ENCODE data around the gene GSC. TPM values are rescaled to one million over a fixed set of nuclear protein-coding genes. Genes with fewer than 3 reads are reported as not detected.
"Not testable (repeated sequence)": the region's sequence is repeated elsewhere in the genome, so short reads cannot be mapped to it uniquely, and the experiment has no call there.

The GSC gene
- polyA plus RNA-seq, 1 donor, result 0.10 TPM

DNA sequence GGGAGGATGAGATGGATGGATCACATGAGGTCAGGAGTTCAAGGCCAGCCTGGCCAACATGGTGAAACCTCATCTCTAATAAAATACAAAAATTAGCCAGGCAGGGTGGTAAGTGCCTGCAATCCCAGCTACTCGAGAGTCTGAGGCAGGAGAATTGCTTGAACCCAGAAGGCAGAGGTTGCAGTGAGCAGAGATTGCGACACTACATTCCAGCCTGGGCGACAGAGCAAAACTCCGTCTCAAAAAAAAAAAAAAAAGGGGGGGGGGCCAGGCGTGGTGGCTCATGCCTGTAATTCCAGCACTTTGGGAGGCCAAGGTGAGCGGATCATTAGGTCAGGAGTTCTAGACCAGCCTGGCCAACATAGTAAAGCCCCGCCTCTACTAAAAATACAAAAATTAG, 22.8 kb downstream of the GSC start:
- not testable (repeated sequence) for H3K4me1 ChIP-seq (ENCODE audit: control insufficient read depth, insufficient read depth, low read length); DNase-seq; H3K27me3 ChIP-seq (ENCODE audit: control insufficient read depth, insufficient read depth, low read length); H3K9me3 ChIP-seq (ENCODE audit: control insufficient read depth, low read depth, low read length); H3K36me3 ChIP-seq (ENCODE audit: control insufficient read depth, insufficient read depth, low read length); H3K4me3 ChIP-seq (ENCODE audit: low read length); H3K27ac ChIP-seq (ENCODE audit: low read length)
- WGBS (ENCODE audit: insufficient coverage, low lambda C conversion rate), result no CpG with 5 or more reads among the region's 7 CpGs

DNA sequence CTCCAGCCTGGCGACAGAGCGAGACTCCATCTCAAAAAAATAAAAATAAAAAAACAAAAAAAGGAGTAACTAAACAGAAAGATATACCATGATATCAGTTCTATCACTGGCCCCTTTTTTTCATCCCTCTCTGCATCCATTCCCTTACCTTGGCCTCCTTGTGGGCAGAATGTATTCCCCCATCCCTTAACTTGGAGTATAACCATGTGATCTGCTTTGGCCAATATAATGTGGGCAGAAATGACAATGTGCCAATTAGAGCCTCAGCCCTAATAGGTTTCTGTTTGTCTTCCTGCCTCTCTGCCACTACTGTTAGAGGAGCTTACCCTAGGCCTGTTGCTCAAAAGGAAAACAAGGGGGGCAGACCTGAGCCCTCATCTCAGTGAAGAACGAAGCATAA, 23.8 kb downstream of the GSC start:
- Histone ChIP-seq H3K27ac (ENCODE audit: low read length) (no peak overlapping the region), H3K36me3 (ENCODE audit: control insufficient read depth, insufficient read depth, low read length) (no peaks in the 10 kb centered on the region), H3K27me3 (ENCODE audit: control insufficient read depth, insufficient read depth, low read length) (peaks cover 9% of the 10 kb centered on the region), H3K4me1 (ENCODE audit: control insufficient read depth, insufficient read depth, low read length) (no peaks in the 10 kb centered on the region), H3K4me3 (ENCODE audit: low read length) (no peak overlapping the region), H3K9me3 (ENCODE audit: control insufficient read depth, low read depth, low read length) (no peaks in the 10 kb centered on the region)
- WGBS (ENCODE audit: insufficient coverage, low lambda C conversion rate), result 100% methylated on average over 1 of the region's 3 CpGs
- no peak for DNase-seq

DNA sequence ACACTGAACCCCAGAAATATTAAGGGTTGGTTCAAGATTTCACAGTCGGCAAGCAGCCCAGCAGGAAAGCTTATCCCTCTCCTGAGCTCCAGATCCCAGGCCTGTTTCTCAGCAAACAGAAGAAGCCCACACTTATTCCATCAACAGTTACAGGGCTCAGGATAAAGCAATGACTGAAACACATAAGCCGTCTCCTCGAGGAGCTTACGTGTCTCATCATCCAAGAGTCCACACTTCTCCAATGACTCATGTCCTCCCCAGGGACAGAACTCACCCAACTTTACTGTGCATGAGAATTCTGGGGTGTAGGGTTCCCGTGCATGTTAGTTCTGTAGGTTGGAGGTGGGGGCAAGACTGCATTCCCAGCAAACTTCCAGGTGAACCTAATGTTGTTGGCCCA, 31.2 kb downstream of the GSC start:
- no peak for DNase-seq
- Histone ChIP-seq H3K36me3 (ENCODE audit: control insufficient read depth, insufficient read depth, low read length) (no peaks in the 10 kb centered on the region), H3K27me3 (ENCODE audit: control insufficient read depth, insufficient read depth, low read length) (no peaks in the 10 kb centered on the region), H3K4me3 (ENCODE audit: low read length) (no peak overlapping the region), H3K4me1 (ENCODE audit: control insufficient read depth, insufficient read depth, low read length) (no peaks in the 10 kb centered on the region), H3K27ac (ENCODE audit: low read length) (no peak overlapping the region), H3K9me3 (ENCODE audit: control insufficient read depth, low read depth, low read length) (no peaks in the 10 kb centered on the region)
- no CpG with 5 or more reads among the region's 5 CpGs for WGBS (ENCODE audit: insufficient coverage, low lambda C conversion rate)

DNA sequence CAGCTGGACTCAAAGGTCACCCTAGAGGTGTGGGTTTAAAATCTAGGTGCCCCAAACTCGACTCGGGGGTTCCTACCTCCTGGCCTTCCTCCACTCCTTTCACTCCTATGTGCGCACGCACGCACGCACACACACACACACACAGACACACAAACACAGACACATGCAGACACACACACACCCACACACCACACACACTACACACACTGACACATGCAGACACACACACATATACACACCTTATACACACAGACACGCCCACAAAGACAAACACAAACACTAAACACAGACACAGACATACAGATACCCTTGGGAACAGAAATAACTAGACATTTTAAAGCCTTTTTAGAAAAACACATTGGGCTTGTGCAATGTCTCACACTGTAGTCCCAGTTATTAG, 31.8 kb downstream of the GSC start:
- no CpG with 5 or more reads among the region's 7 CpGs for WGBS (ENCODE audit: insufficient coverage, low lambda C conversion rate)
- H3K4me3 ChIP-seq (ENCODE audit: low read length), result no peak overlapping the region
- no peaks in the 10 kb centered on the region for H3K4me1 ChIP-seq (ENCODE audit: control insufficient read depth, insufficient read depth, low read length)
- no peak for DNase-seq
- no peak overlapping the region for H3K27ac ChIP-seq (ENCODE audit: low read length)
- H3K36me3 ChIP-seq (ENCODE audit: control insufficient read depth, insufficient read depth, low read length), result no peaks in the 10 kb centered on the region
- H3K9me3 ChIP-seq (ENCODE audit: control insufficient read depth, low read depth, low read length), result no peaks in the 10 kb centered on the region
- H3K27me3 ChIP-seq (ENCODE audit: control insufficient read depth, insufficient read depth, low read length), result no peaks in the 10 kb centered on the region

DNA sequence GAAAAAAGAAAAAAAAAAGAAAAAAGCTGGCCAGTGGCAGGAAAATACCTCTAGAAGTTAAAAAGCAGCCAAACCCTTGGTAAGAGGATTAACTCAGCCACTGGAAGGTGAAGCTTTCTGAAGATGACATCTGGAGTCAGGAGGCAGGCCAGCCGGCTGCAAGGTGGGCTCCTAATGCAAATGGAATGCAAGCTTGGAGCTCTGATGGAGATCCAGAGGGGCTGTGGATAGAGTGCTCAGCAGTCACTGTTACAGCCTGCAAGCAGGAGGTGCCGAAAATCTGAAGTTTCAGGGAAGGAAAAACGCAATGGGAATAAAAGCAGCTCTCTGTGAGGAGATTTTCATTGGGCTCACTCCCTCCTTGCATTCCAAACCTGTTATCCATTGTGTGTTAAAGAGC, 41.0 kb downstream of the GSC start:
- DNase-seq, result no peak
- H3K9me3 ChIP-seq (ENCODE audit: control insufficient read depth, low read depth, low read length), result no peaks in the 10 kb centered on the region
- H3K4me3 ChIP-seq (ENCODE audit: low read length), result no peak overlapping the region
- no peaks in the 10 kb centered on the region for H3K36me3 ChIP-seq (ENCODE audit: control insufficient read depth, insufficient read depth, low read length)
- H3K27me3 ChIP-seq (ENCODE audit: control insufficient read depth, insufficient read depth, low read length), result peaks cover 6% of the 10 kb centered on the region
- no CpG with 5 or more reads among the region's 3 CpGs for WGBS (ENCODE audit: insufficient coverage, low lambda C conversion rate)
- no peak overlapping the region for H3K27ac ChIP-seq (ENCODE audit: low read length)
- H3K4me1 ChIP-seq (ENCODE audit: control insufficient read depth, insufficient read depth, low read length), result no peaks in the 10 kb centered on the region

DNA sequence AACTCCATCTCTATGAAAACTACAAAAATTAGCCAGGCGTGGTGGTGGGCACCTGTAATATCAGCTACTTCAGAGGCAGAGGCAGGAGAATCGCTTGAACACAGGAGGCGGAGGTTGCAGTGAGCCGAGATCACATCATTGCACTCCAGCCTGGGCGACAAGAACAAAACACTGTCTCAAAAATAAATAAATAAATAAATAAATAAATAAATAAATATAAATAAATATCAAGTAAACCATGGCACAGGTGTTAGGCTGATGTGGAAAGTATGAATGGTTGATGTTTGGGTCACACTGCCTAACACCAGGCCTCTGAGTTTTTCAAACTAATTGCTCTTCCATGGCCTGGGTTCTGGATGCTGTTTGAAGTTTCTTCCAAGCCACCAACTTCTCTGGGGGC, 41.5 kb downstream of the GSC start:
- H3K27me3 ChIP-seq (ENCODE audit: control insufficient read depth, insufficient read depth, low read length); H3K36me3 ChIP-seq (ENCODE audit: control insufficient read depth, insufficient read depth, low read length); H3K4me3 ChIP-seq (ENCODE audit: low read length); H3K9me3 ChIP-seq (ENCODE audit: control insufficient read depth, low read depth, low read length); DNase-seq; H3K4me1 ChIP-seq (ENCODE audit: control insufficient read depth, insufficient read depth, low read length); H3K27ac ChIP-seq (ENCODE audit: low read length): not testable (repeated sequence)
- WGBS (ENCODE audit: insufficient coverage, low lambda C conversion rate), result 100% methylated on average over 1 of the region's 5 CpGs

DNA sequence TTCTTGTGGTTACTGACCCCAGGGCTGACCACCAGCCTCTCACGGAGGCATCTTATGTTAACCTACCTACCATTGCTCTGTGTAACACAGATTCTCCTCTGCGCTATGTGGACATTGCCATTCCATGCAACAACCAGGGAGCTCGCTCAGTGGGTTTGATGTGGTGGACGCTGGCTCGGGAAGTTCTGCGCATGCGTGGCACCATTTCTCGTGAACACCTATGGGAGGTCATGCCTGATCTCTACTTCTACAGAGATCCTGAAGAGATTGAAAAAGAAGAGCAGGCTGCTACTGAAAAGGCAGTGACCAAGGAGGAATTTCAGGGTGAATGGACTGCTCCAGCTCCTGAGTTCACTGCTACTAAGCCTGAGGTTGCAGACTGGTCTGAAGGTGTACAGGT, 43.3 kb downstream of the GSC start:
- not testable (repeated sequence) for H3K36me3 ChIP-seq (ENCODE audit: control insufficient read depth, insufficient read depth, low read length); H3K27ac ChIP-seq (ENCODE audit: low read length); DNase-seq; H3K4me1 ChIP-seq (ENCODE audit: control insufficient read depth, insufficient read depth, low read length); H3K4me3 ChIP-seq (ENCODE audit: low read length); H3K27me3 ChIP-seq (ENCODE audit: control insufficient read depth, insufficient read depth, low read length); H3K9me3 ChIP-seq (ENCODE audit: control insufficient read depth, low read depth, low read length)
- no CpG with 5 or more reads among the region's 8 CpGs for WGBS (ENCODE audit: insufficient coverage, low lambda C conversion rate)

DNA sequence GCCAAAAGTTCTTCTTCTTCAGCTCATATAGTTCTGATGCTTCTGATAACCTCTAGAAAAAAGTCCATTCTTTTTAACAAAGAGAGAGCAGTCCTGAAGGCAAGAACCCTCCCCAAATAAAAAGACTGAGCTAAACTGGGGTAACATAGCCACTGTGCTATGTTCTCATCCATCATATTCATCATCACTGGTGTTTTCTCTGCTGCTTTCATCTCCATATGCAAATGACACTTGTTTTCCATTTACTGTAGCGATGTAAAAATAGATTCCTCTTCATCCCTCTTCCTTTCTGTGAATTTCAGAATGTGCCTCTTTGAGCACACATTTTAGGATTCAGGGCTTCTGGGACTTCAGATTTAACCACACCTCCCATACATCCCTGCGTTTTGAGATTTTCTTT, 44.9 kb downstream of the GSC start:
- Histone ChIP-seq H3K4me3 (ENCODE audit: low read length) (no peak overlapping the region), H3K4me1 (ENCODE audit: control insufficient read depth, insufficient read depth, low read length) (no peaks in the 10 kb centered on the region), H3K36me3 (ENCODE audit: control insufficient read depth, insufficient read depth, low read length) (no peaks in the 10 kb centered on the region), H3K27ac (ENCODE audit: low read length) (no peak overlapping the region), H3K9me3 (ENCODE audit: control insufficient read depth, low read depth, low read length) (no peaks in the 10 kb centered on the region), H3K27me3 (ENCODE audit: control insufficient read depth, insufficient read depth, low read length) (peaks cover 6% of the 10 kb centered on the region)
- 100% methylated on average over 1 of the region's 2 CpGs for WGBS (ENCODE audit: insufficient coverage, low lambda C conversion rate)
- no peak for DNase-seq

DNA sequence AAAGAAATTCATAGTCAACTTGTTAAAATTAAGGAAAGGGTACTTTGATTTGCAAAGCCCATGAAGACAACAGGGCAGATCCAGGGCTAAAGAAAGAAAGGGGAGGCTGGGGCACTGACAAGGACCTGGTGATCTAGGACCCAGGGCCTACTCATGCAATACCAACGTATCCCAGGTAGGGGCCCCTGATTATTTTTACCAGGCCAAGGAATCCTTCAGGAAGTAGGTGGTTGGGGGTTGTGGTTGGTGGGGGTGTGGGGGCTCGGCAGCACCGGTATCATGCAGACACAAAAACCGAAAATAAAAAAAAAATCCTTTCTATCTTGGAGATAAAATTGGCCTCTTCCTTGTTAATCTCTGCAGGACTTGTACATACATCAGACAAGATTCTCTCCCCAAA, 47.5 kb downstream of the GSC start:
- DNase-seq, result no peak
- WGBS (ENCODE audit: insufficient coverage, low lambda C conversion rate), result no CpG with 5 or more reads among the region's 4 CpGs
- no peaks in the 10 kb centered on the region for H3K9me3 ChIP-seq (ENCODE audit: control insufficient read depth, low read depth, low read length)
- no peaks in the 10 kb centered on the region for H3K36me3 ChIP-seq (ENCODE audit: control insufficient read depth, insufficient read depth, low read length)
- H3K27ac ChIP-seq (ENCODE audit: low read length), result no peak overlapping the region
- H3K27me3 ChIP-seq (ENCODE audit: control insufficient read depth, insufficient read depth, low read length), result no peaks in the 10 kb centered on the region
- no peaks in the 10 kb centered on the region for H3K4me1 ChIP-seq (ENCODE audit: control insufficient read depth, insufficient read depth, low read length)
- H3K4me3 ChIP-seq (ENCODE audit: low read length), result no peak overlapping the region

Other genes starting within 250 kb of the GSC start
- 46.0 TPM for gene SERPINA4, start 208.7 kb downstream of the GSC start, polyA plus RNA-seq
- 5.3 TPM for gene SERPINA5, start 188.7 kb downstream of the GSC start, polyA plus RNA-seq
- 0.51 TPM for gene SERPINA3, start 157.7 kb downstream of the GSC start, polyA plus RNA-seq

All from large intestine (tissue), 3 donors.